NCI-H2196 treated with DMSO at 0.1 percent for 48 hours (cell line): ENCODE data around the gene STAP1.
"Not testable (repeated sequence)": the region's sequence is repeated elsewhere in the genome, so short reads cannot be mapped to it uniquely, and the experiment has no call there.

Experiments used
- DNase-seq: peaks from one replicate; lab custom pipeline; 2025; ENCODE audit not compliant: unreplicated experiment; lab: John Stamatoyannopoulos, UW

Gene STAP1

GRCh38 chr4:67558493-67558892 is at the start of gene STAP1:
STAP1 (plus strand) TSS chr4:67558727; CDS start chr4:67558810, 83 bp downstream.
- no peak for DNase-seq

- DNase-seq = no peak
Observed at GRCh38 chr4:67512501-67512900, 46.0 kb upstream of the STAP1 start.

GRCh38 chr4:67520141-67520540 is 38.4 kb upstream of the STAP1 start:
- DNase-seq = no peak

GRCh38 chr4:67521506-67521905 is 37.0 kb upstream of the STAP1 start:
- DNase-seq = no peak

GRCh38 chr4:67522230-67522629 is 36.3 kb upstream of the STAP1 start:
- DNase-seq = no peak

GRCh38 chr4:67522851-67523671 is 35.5 kb upstream of the STAP1 start:
- DNase-seq = no peak

- not testable (repeated sequence) for DNase-seq
Observed at GRCh38 chr4:67524140-67524539, 34.4 kb upstream of the STAP1 start.

GRCh38 chr4:67531379-67531962 is 27.1 kb upstream of the STAP1 start:
- DNase-seq = no peak

- DNase-seq = not testable (repeated sequence)
Observed at GRCh38 chr4:67532397-67532796, 26.1 kb upstream of the STAP1 start.

GRCh38 chr4:67533112-67533511 is 25.4 kb upstream of the STAP1 start:
- no peak for DNase-seq

- no peak for DNase-seq
Observed at GRCh38 chr4:67535280-67535840, 23.2 kb upstream of the STAP1 start.

- no peak for DNase-seq
Observed at GRCh38 chr4:67539830-67540229, 18.7 kb upstream of the STAP1 start.

GRCh38 chr4:67542076-67542475 is 16.5 kb upstream of the STAP1 start:
- DNase-seq = no peak

- peak; percentile 65 for DNase-seq
Observed at GRCh38 chr4:67545199-67546003, 13.1 kb upstream of the STAP1 start, which contains the start of gene CENPC. CENPC (minus strand) TSS chr4:67545503; CDS start chr4:67545355, 148 bp downstream.

- no peak for DNase-seq
Observed at GRCh38 chr4:67546004-67546356, 12.5 kb upstream of the STAP1 start.

- DNase-seq = no peak
Observed at GRCh38 chr4:67546971-67547370, 11.6 kb upstream of the STAP1 start.

- no peak for DNase-seq
Observed at GRCh38 chr4:67549123-67549522, 9.4 kb upstream of the STAP1 start.

GRCh38 chr4:67550451-67550850 is 8.1 kb upstream of the STAP1 start:
- DNase-seq = no peak

- DNase-seq = no peak
Observed at GRCh38 chr4:67550857-67551256, 7.7 kb upstream of the STAP1 start.

- not testable (repeated sequence) for DNase-seq
Observed at GRCh38 chr4:67552146-67552792, 6.3 kb upstream of the STAP1 start.

GRCh38 chr4:67554096-67554495 is 4.4 kb upstream of the STAP1 start:
- no peak for DNase-seq
